GM12872 (cell line): ENCODE measurements around the gene SH3BP4.

Experiments
- CTCF ChIP-seq: IDR thresholded peaks from 3 replicates; pipeline ENCODE4 v1.5.1; 2011; ENCODE audit warnings: low read depth, mild to moderate bottlenecking, low read length, moderate library complexity; ENCODE audit not compliant: insufficient read depth

The SH3BP4 gene

GRCh38 chr2:235028646-235029045 is 76.8 kb downstream of the SH3BP4 start:
- TF ChIP-seq CTCF: no peak

DNA sequence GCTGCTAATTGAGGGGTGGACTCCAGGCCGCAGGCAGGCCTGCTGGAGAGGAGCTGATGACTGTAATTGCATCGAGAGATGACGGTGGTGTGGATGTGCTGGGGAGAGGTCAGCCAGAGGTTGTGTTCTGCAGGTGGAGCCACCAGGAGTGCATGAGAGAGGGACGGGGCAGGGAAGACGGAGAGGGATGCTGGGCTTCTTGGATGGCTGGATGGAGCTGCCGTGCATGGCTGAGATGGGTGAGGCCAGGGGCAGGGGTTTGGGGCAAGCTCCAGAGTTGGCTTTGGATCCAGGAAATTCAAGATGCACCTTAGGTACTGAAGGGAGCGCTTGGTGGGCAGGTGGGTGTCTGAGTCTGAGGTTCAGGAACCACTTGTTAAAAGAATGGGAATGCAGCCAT is 77.2 kb downstream of the SH3BP4 start:
- no peak for TF ChIP-seq CTCF

DNA sequence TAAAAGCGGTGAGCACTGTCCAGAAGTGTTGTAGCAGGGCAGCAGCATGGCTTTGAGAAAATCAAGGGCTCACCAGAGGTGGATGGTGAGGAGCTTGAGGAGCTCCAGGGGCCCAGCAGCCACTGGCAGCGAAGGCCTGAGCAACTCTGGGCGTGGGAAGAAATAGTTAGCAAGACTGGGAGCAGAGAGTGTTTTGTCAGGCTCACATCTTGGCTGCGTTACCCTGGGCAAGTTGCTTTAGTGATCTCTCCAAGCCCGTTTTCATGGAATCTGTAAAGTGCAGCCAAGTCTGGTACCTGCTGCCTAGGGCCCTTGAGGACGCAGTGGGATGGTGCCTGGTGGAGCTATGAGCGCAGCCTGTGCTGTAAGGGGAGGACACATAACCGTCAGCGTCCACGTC is 78.3 kb downstream of the SH3BP4 start:
- TF ChIP-seq CTCF: no peak

GRCh38 chr2:235030936-235031335 is 79.1 kb downstream of the SH3BP4 start:
- TF ChIP-seq CTCF: no peak

DNA sequence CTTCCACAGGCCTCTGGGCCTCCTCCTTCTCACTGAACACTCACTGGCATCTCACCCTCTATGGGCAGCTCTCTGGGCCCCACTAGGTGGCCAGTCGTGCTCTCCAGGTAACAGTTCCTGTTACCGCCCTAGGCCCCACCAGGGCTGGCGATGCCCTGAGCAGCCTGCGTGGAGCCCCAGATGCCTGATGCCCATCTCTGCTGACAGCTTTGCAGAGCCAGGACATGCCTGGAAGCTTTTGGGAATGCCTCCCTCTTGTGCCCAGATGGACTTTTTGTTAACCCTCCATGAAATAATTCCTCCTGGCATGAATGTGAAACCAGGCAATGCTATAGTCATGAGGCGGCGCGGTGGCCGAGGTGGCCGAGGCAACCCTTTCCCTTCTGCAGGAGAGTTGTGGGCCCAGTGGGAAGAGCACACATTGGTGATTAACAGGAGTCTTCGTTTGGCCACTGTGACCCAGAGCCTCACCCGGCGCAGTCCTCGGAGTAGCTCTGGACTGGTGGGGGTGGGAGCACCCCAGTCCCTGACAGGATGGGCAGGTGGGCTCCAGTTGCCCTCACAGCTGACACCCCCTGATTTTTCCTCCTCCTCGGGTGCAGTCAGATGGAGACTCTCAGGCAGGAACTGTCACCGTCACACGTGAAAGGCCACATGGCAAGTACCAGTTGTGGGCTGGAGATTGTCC is 80.0 kb downstream of the SH3BP4 start:
- TF ChIP-seq CTCF: no peak

DNA sequence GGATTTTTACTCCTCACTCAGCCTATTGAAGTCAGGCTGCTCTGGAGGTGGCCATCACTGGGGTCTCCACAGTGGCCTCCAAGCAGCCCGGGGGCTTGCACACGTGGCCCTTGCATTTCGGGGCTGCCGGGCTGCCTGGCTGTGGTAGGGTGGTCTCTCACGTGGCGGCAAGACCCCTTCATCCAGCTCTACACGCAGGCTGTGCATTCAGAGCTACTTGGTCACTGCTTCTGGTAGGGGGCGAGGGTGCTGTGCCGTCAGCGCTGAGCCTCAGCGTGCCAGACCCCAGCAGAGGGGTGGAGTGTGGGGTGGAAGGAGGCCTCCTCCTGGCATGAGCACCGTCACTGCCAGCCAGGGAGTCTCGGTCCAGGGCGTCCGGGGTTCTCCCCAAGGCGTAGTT is 80.6 kb downstream of the SH3BP4 start:
- TF ChIP-seq CTCF: no peak

GRCh38 chr2:235032949-235033348 is 81.1 kb downstream of the SH3BP4 start:
- no peak for TF ChIP-seq CTCF
